Gastroesophageal sphincter (tissue), 4 donors: ENCODE measurements around the gene TMEM40. TPM values are rescaled to one million over a fixed set of nuclear protein-coding genes. Genes with fewer than 3 reads are reported as not detected.

Source experiments
- ATAC-seq: fragments of 150-250 bp; one replicate; pipeline ENCODE4 v1.9.1; 2016; ENCODE audit warnings: mild to moderate bottlenecking, moderate library complexity
- H3K27ac ChIP-seq, 4 donors: fragments of 200-600 bp; sonication (generic) in 3 of 4; 1 replicate in 3 of 4; 2 replicates in 1 of 4; pipeline ENCODE4 v1.5.1; 2016 to 2019
- H3K27me3 ChIP-seq: fragments of 200-600 bp; sonication (generic); one replicate; pipeline ENCODE4 v1.5.1; 2019
- H3K36me3 ChIP-seq, 2 donors: fragments of 200-600 bp; sonication (generic); one replicate each; pipeline ENCODE4 v1.5.1; 2019; ENCODE audit warnings: control low read depth in 1 of 2
- H3K4me1 ChIP-seq, 3 donors: fragments of 200-600 bp; sonication (generic); 1 replicate in 2 of 3; 2 replicates in 1 of 3; pipeline ENCODE4 v1.5.1; 2016 to 2019; ENCODE audit warnings: control low read depth in 2 of 3
- H3K4me3 ChIP-seq, 2 donors: fragments of 200-600 bp; sonication (generic); one replicate each; pipeline ENCODE4 v1.5.1; 2019; ENCODE audit warnings: mild to moderate bottlenecking in 1 of 2, moderate library complexity in 1 of 2
- H3K9me3 ChIP-seq, 3 donors: fragments of 200-600 bp; sonication (generic); one replicate each; pipeline ENCODE4 v1.5.1; 2017 to 2019; ENCODE audit warnings: control low read depth in 2 of 3
- EP300 ChIP-seq: sonication (generic); formaldehyde crosslinking; IDR thresholded peaks from one replicate; pipeline ENCODE4 v1.6.1; 2017; ENCODE audit warnings: antibody characterized with exemption, mild to moderate bottlenecking
- POLR2A ChIP-seq, 2 donors: fragments of 450-650 bp; IDR thresholded peaks; one replicate each; pipeline ENCODE4 v1.6.1; 2017; ENCODE audit warnings: antibody characterized with exemption in 2 of 2, mild to moderate bottlenecking in 2 of 2, moderate library complexity in 1 of 2
- POLR2AphosphoS5 ChIP-seq: sonication (generic); formaldehyde crosslinking; IDR thresholded peaks from one replicate; pipeline ENCODE4 v1.6.1; 2017; ENCODE audit warnings: antibody characterized with exemption
- WGBS, 2 donors: methylation state at CpG; one replicate each; pipeline ENCODE4 v1.1.5; 2018; ENCODE audit warnings: low coverage in 1 of 2; 5-methylcytosine and 5-hydroxymethylcytosine counted together
- total RNA-seq, 4 donors: library from RNA; depleted of rRNA; stranded (reverse); fragments of >200 nt; gene quantifications; one replicate each; pipeline ENCODE4 v1.1.0, GENCODE V29; 2016
- TF ChIP-seq, protein P1 (sequence below), 4 experiments: fragments of 200-600 bp in 2 of 4; fragments of 450-650 bp in 2 of 4; sonication (generic) in 1 of 4; IDR thresholded peaks; one replicate each; pipeline ENCODE4 v1.5.1; 2017 to 2019; ENCODE audit warnings: antibody characterized with exemption in 4 of 4, mild to moderate bottlenecking in 2 of 4, moderate library complexity in 2 of 4

TMEM40 gene
- total RNA-seq, 4 donors from 2014 or later: 3.0 TPM; not detected in 3

DNA sequence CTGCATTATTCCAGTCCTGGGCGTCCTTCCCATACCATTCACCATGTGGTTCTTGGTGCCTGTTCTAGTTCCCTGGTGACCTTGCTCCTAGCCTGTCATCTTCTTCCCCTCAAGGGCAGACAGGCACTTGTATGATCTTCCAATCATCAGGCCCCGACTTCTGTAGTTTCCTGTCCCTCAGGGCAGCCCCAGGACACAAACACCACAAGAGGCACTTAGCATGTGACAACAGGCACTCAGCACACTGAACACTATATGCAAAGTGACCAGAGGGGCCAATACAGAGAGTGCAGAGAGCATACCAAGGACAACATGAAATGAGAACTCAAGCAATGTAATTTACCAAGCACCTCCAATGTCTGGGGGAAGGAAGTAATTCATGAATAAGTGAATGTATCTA, 17.9 kb downstream of the TMEM40 start:
- no peaks in the 10 kb centered on the region for H3K4me1 ChIP-seq
- 100% methylated on average over 1 of the region's 2 CpGs for WGBS, 2 donors
- no peaks in the 10 kb centered on the region for H3K27me3 ChIP-seq
- no peak overlapping the region for H3K4me3 ChIP-seq
- no peak for ATAC-seq
- no peaks in the 10 kb centered on the region for H3K36me3 ChIP-seq
- H3K27ac ChIP-seq: no peak overlapping the region
- TF ChIP-seq EP300 (no peak), POLR2A (IDR thresholded peaks at IDR 0.05) (no peak)
- TF ChIP-seq, protein P1, sequence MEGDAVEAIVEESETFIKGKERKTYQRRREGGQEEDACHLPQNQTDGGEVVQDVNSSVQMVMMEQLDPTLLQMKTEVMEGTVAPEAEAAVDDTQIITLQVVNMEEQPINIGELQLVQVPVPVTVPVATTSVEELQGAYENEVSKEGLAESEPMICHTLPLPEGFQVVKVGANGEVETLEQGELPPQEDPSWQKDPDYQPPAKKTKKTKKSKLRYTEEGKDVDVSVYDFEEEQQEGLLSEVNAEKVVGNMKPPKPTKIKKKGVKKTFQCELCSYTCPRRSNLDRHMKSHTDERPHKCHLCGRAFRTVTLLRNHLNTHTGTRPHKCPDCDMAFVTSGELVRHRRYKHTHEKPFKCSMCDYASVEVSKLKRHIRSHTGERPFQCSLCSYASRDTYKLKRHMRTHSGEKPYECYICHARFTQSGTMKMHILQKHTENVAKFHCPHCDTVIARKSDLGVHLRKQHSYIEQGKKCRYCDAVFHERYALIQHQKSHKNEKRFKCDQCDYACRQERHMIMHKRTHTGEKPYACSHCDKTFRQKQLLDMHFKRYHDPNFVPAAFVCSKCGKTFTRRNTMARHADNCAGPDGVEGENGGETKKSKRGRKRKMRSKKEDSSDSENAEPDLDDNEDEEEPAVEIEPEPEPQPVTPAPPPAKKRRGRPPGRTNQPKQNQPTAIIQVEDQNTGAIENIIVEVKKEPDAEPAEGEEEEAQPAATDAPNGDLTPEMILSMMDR (IDR thresholded peaks at IDR 0.05): no peak
- H3K9me3 ChIP-seq: no peaks in the 10 kb centered on the region

DNA sequence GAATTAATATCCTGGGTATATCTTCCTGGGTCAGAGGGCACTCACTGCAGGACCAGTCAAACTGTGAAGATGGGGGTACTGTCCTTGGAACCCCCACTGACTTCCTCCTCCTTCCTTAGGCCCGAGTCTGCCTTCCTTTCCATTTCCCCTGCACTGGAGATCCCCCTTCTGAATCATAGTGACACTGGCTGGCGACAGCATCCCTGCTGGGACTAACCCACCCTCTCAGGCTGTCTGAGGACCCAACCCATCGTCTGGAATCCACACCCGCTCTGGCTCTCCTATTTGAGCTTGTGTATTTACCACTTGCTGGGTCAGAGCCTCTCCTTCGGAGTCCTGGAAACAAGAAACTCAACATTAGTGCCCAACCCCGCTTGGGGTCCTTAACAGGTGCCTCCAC, 21.2 kb downstream of the TMEM40 start:
- H3K4me1 ChIP-seq: no peaks in the 10 kb centered on the region
- H3K27me3 ChIP-seq: no peaks in the 10 kb centered on the region
- H3K36me3 ChIP-seq: no peaks in the 10 kb centered on the region
- 60 to 67% methylated on average over 3 to 5 of the region's 6 CpGs for WGBS, 2 donors
- no peak overlapping the region for H3K4me3 ChIP-seq
- no peaks in the 10 kb centered on the region for H3K9me3 ChIP-seq
- ATAC-seq: no peak
- TF ChIP-seq EP300 (no peak), POLR2AphosphoS5 (no peak), POLR2A (IDR thresholded peaks at IDR 0.05) (no peak)
- TF ChIP-seq, protein P1 (IDR thresholded peaks at IDR 0.05): no peak
- H3K27ac ChIP-seq: no peak overlapping the region

DNA sequence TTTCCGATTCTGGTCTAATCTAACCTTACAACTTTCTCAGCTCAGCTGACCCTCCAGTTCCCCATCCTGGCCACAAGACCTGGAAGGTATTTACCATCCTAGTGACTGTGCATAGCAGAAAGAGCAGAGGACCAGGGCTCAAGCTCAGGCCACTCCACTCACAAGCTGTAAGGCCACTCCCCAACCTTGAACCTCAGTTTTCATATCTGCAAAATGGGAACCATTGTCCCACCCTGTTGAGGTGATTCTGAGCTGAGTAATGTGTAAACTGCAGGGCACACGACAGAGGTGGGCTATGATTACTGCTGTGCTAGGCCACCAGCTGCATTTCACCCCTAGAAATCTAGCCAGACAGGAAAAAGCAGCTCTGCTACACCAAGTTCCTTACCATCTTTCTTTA, 21.7 kb downstream of the TMEM40 start:
- Histone ChIP-seq H3K4me1 (no peaks in the 10 kb centered on the region), H3K4me3 (no peak overlapping the region), H3K9me3 (no peaks in the 10 kb centered on the region), H3K36me3 (no peaks in the 10 kb centered on the region), H3K27me3 (no peaks in the 10 kb centered on the region), H3K27ac (no peak overlapping the region)
- TF ChIP-seq, protein P1 (IDR thresholded peaks at IDR 0.05): no peak
- TF ChIP-seq POLR2AphosphoS5 (no peak), POLR2A (IDR thresholded peaks at IDR 0.05) (no peak), EP300 (no peak)
- ATAC-seq: no peak
- WGBS, 2 donors: 50 to 86% methylated on average over 1 of the region's 2 CpGs

DNA sequence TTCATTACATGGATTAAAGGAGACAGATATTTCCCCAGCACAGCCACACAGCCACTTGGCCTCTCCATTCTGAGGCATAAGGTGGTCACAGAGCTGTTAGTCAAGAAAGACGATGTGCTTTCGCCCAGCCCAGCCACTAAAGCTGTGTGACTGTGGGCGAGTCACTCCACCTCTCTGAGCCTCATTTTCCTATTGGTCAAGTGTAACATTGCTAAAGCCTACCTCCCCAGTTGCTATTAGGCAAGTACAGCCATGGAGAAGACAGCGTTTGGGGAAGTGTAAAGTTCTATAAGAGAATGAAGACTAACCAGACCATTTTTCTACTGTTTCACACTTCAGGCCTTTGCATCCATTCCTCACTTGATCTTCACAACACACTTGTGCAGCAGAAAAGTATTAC, 24.1 kb downstream of the TMEM40 start:
- TF ChIP-seq POLR2AphosphoS5: no peak
- H3K27me3 ChIP-seq: no peaks in the 10 kb centered on the region
- 100% methylated on average over 1 of the region's 4 CpGs; no CpG with 5 or more reads in 1 of the 2 donors for WGBS, 2 donors
- no peaks in the 10 kb centered on the region for H3K36me3 ChIP-seq
- no peak overlapping the region for H3K4me3 ChIP-seq
- no peak overlapping the region for H3K27ac ChIP-seq
- ATAC-seq: no peak
- H3K4me1 ChIP-seq: no peaks in the 10 kb centered on the region
- no peaks in the 10 kb centered on the region for H3K9me3 ChIP-seq

DNA sequence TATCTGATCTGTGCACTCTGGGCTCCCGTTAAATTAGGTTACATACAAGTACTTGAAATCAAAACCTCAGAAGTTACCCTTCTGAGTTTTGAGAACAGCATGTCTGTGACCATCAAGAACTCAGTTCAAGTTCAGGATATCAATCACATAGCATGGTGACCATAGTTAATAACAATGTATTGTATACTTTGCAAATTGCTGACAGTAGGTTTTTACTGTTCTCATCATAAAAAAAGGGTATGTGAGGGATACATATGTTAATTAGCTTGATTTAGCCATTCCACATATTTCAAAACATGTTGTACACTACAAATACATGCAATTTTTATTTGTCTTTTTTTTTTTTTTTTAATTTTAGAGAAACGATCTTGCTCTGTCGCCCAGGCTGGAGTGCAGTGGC, 25.5 kb downstream of the TMEM40 start:
- Histone ChIP-seq H3K9me3 (no peaks in the 10 kb centered on the region), H3K4me3 (no peak overlapping the region), H3K27ac (no peak overlapping the region), H3K36me3 (no peaks in the 10 kb centered on the region), H3K27me3 (no peaks in the 10 kb centered on the region), H3K4me1 (peaks cover 0 to 11% (median 4%) of the 10 kb centered on the region in 3 donors)
- TF ChIP-seq, protein P1 (IDR thresholded peaks at IDR 0.05): no peak
- TF ChIP-seq POLR2AphosphoS5: no peak
- TF ChIP-seq POLR2A (IDR thresholded peaks at IDR 0.05): no peak
- TF ChIP-seq EP300: no peak
- ATAC-seq: no peak
- WGBS, 2 donors: 68 to 88% methylated on average over 1 to 3 of the region's 3 CpGs
